Osteocyte (in vitro differentiated cells): ENCODE results near the gene CRB2. TPM values are rescaled to one million over a fixed set of nuclear protein-coding genes. Genes with fewer than 3 reads are reported as not detected.

Experiments used
- DNase-seq: peaks from one replicate; pipeline ENCODE4 v3.0.0; 2021; ENCODE audit warnings: mixed read lengths; ENCODE audit not compliant: unreplicated experiment; ENCODE audit errors: extremely low spot score
- H3K27ac Mint-ChIP-seq: one replicate; pipeline ENCODE4 v1.8.0; 2021; ENCODE audit warnings: mild to moderate bottlenecking, mixed read lengths; ENCODE audit not compliant: unreplicated experiment
- H3K27me3 Mint-ChIP-seq: one replicate; pipeline ENCODE4 v1.8.0; 2021; ENCODE audit warnings: mixed read lengths; ENCODE audit not compliant: unreplicated experiment
- H3K36me3 Mint-ChIP-seq: one replicate; pipeline ENCODE4 v1.8.0; 2021; ENCODE audit warnings: mixed read lengths; ENCODE audit not compliant: unreplicated experiment
- H3K4me1 Mint-ChIP-seq: one replicate; pipeline ENCODE4 v1.8.0; 2021; ENCODE audit warnings: mixed read lengths; ENCODE audit not compliant: unreplicated experiment
- H3K4me3 Mint-ChIP-seq: one replicate; pipeline ENCODE4 v1.8.0; 2021; ENCODE audit warnings: mild to moderate bottlenecking, moderate library complexity, mixed read lengths; ENCODE audit not compliant: unreplicated experiment
- H3K9me3 Mint-ChIP-seq: one replicate; pipeline ENCODE4 v1.8.0; 2021; ENCODE audit warnings: mixed read lengths; ENCODE audit not compliant: unreplicated experiment
- total RNA-seq: library from RNA; stranded (reverse); gene quantifications from 2 replicates; pipeline ENCODE4 v1.2.1, GENCODE V29; 2021
- TF ChIP-seq, protein P1 (sequence below): fragments of 200-600 bp; sonication (generic); IDR thresholded peaks from 2 replicates; pipeline ENCODE4 v1.5.0; 2021; ENCODE audit warnings: antibody characterized with exemption, mild to moderate bottlenecking, moderate library complexity

The CRB2 gene
- total RNA-seq, 1 donor from 2014 or later: not detected

DNA sequence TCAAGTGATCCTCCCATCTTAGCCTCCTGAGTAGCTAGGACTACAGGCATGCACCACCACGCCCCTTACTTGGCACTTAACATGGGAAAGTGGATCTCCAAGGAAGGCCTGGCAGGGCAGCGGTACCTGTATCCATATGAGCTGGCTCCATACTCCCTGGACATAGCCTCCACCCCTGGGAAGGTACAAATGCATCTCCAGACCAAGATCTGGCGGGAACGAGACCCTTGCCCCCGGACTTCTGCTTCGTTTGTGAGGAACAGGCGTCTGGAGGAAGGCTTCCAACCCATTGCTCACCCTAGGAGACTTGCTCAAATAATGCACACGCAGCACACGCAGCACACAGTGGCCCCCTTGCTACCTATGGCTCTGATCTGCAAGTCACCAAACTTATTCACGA, 55.2 kb downstream of the CRB2 start:
- Mint-ChIP-seq H3K4me3 (no peak overlapping the region), H3K27me3 (no peaks in the 10 kb centered on the region), H3K4me1 (no peaks in the 10 kb centered on the region), H3K9me3 (no peaks in the 10 kb centered on the region), H3K27ac (no peak overlapping the region), H3K36me3 (peaks cover 2% of the 10 kb centered on the region)
- no peak for DNase-seq
- TF ChIP-seq, protein P1, sequence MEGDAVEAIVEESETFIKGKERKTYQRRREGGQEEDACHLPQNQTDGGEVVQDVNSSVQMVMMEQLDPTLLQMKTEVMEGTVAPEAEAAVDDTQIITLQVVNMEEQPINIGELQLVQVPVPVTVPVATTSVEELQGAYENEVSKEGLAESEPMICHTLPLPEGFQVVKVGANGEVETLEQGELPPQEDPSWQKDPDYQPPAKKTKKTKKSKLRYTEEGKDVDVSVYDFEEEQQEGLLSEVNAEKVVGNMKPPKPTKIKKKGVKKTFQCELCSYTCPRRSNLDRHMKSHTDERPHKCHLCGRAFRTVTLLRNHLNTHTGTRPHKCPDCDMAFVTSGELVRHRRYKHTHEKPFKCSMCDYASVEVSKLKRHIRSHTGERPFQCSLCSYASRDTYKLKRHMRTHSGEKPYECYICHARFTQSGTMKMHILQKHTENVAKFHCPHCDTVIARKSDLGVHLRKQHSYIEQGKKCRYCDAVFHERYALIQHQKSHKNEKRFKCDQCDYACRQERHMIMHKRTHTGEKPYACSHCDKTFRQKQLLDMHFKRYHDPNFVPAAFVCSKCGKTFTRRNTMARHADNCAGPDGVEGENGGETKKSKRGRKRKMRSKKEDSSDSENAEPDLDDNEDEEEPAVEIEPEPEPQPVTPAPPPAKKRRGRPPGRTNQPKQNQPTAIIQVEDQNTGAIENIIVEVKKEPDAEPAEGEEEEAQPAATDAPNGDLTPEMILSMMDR: no peak

DNA sequence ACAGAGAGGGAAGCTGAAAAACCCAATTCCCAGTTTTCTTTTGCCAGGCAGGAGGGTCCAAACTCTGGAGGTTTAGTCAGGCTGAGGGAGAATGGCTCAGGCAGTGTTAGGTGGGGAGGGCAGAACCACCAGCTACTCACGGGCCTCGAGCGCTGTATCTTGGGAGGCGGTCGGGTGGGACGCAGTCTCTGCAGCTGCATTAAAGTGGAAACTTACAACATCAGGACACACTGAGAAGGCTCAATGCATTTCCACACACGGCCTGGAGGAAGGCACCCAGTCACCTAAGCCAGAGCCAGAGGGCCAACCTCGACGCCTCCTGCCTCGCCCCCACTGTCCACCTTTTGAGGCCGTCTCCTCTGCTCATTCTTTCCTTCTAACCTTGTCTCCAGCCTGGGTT, 55.6 kb downstream of the CRB2 start:
- no peak overlapping the region for H3K27ac Mint-ChIP-seq
- H3K36me3 Mint-ChIP-seq: peaks cover 4% of the 10 kb centered on the region
- TF ChIP-seq, protein P1: no peak
- H3K4me3 Mint-ChIP-seq: no peak overlapping the region
- no peaks in the 10 kb centered on the region for H3K9me3 Mint-ChIP-seq
- DNase-seq: no peak
- no peaks in the 10 kb centered on the region for H3K27me3 Mint-ChIP-seq
- no peaks in the 10 kb centered on the region for H3K4me1 Mint-ChIP-seq

GRCh38 chr9:123412171-123412820, 56.3 kb downstream of the CRB2 start:
- H3K4me3 Mint-ChIP-seq: no peak overlapping the region
- peaks cover 4% of the 10 kb centered on the region for H3K36me3 Mint-ChIP-seq
- no peak overlapping the region for H3K27ac Mint-ChIP-seq
- no peaks in the 10 kb centered on the region for H3K27me3 Mint-ChIP-seq
- H3K4me1 Mint-ChIP-seq: no peaks in the 10 kb centered on the region
- TF ChIP-seq, protein P1: no peak
- H3K9me3 Mint-ChIP-seq: no peaks in the 10 kb centered on the region
- DNase-seq: no peak

DNA sequence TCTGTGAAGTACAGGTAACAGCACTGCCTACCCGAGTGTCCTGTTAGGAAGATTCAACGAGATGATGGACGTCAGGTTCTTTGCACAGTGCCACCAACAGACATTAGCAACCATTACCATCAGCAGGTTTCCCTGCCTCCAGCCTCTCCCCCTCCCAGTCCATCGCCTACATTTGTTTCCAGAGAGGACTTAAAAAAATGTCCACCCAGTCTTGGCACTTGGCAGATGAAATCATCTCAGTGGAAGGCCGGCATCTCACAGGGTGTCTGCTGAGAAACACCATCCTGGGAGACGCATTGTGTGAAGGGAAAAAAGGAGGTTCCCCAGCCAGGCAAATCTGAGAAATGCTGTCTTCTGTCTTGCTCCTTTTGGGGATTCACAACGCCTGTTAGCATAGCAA, 58.2 kb downstream of the CRB2 start:
- no peak for DNase-seq
- Mint-ChIP-seq H3K27ac (no peak overlapping the region), H3K4me3 (no peak overlapping the region), H3K27me3 (no peaks in the 10 kb centered on the region), H3K9me3 (no peaks in the 10 kb centered on the region), H3K4me1 (no peaks in the 10 kb centered on the region), H3K36me3 (peaks cover 8% of the 10 kb centered on the region)
- TF ChIP-seq, protein P1: no peak

GRCh38 chr9:123414936-123415930, 59.2 kb downstream of the CRB2 start:
- no peak overlapping the region for H3K4me3 Mint-ChIP-seq
- no peaks in the 10 kb centered on the region for H3K4me1 Mint-ChIP-seq
- H3K9me3 Mint-ChIP-seq: no peaks in the 10 kb centered on the region
- TF ChIP-seq, protein P1: no peak
- no peak for DNase-seq
- H3K27ac Mint-ChIP-seq: peak overlapping the region; percentile 9
- H3K27me3 Mint-ChIP-seq: no peaks in the 10 kb centered on the region
- peaks cover 13% of the 10 kb centered on the region for H3K36me3 Mint-ChIP-seq
